ENCODE measurements around the gene VCAM1. TPM values are rescaled to one million over a fixed set of nuclear protein-coding genes. Genes with fewer than 3 reads are reported as not detected.

VCAM1 gene
- total and polyA plus RNA-seq, 2 of the 8 experiments (the other 6 are each of a cell fraction or from before 2014, with no cell fraction given) = 0.21 TPM; not detected in 1

DNA sequence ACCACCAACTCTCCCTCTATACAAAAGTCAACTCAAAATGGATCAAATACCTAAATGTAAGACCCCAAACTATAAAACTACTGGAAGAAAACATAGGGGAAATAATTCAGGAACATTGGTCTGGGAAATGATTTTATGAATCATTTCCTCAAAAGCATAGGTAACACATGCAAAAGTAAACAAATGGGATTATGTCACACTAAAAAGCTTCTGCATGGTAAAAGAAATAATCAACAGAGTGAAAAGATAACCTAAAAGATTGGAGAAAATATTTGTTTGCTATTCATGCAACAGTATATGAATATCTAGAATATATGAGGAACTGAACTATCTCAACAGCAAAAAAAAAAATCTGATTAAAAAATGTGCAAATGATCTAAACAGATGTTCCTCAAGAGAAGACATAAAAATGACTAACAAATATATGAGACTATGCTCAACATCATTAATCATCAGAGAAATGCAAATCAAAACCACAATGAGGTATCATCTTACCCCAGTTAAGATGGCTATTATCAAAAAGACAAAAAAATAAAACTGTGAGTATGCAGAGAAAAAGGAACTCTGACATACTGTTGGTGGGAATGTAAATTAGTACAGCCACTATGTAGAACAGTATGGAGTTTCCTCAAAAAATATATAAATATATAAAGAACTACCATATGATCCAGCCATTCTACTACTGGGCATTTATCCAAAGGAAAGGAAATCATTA, 47.8 kb downstream of the VCAM1 start:
- CTCF ChIA-PET (ENCODE audit: partially characterized antibody) = no interaction called here

More for the DNA sequence above, 47.8 kb downstream of the VCAM1 start:
- FAIRE-seq (no peak), DNase-seq (ENCODE audit: low read depth in 1 of 2, low spot score in 2 of 2) (no peak)
- Histone ChIP-seq H2BK5ac (ENCODE audit: low read depth, low read length) (no peak overlapping the region), H3K36me3 (ENCODE audit: control insufficient read depth in 2 of 4, insufficient read depth in 4 of 4, low read length in 3 of 4) (no peaks in the 10 kb centered on the region), H3K27me3 (replicated peaks in 1 of 4; ENCODE audit: control insufficient read depth in 3 of 4, extremely low read depth in 1 of 4, insufficient read depth in 3 of 4, low read length in 3 of 4) (no peaks in the 10 kb centered on the region), H2BK15ac (ENCODE audit: low read length) (no peak overlapping the region), H3K56ac (replicated peaks; ENCODE audit: insufficient read length, low read depth, low read length) (no peak overlapping the region), H4K20me1 (replicated peaks in 1 of 2; ENCODE audit: control insufficient read depth in 1 of 2, insufficient read depth in 2 of 2, low read length in 2 of 2) (no peaks in the 10 kb centered on the region), H4K8ac (ENCODE audit: extremely low read depth, insufficient read depth, low read length) (no peak overlapping the region), H3K23me2 (ENCODE audit: low read depth, low read length) (no peaks in the 10 kb centered on the region), H3K4me1 (replicated peaks in 1 of 4; ENCODE audit: control insufficient read depth in 3 of 4, insufficient read depth in 4 of 4, low read length in 3 of 4) (no peaks in the 10 kb centered on the region), H4K5ac (ENCODE audit: insufficient read length, low read depth, low read length) (no peak overlapping the region), H3K4me2 (ENCODE audit: insufficient read depth in 1 of 2, low read depth in 2 of 2, low read length in 2 of 2) (no peak overlapping the region), H2AK5ac (ENCODE audit: low read depth, low read length) (no peak overlapping the region), H2AFZ (ENCODE audit: low read length) (no peak overlapping the region), H3K27ac (ENCODE audit: low read depth, low read length) (no peak overlapping the region), H3K23ac (ENCODE audit: insufficient read length) (no peak overlapping the region), H3K14ac (ENCODE audit: insufficient read length) (no peak overlapping the region), H2BK12ac (ENCODE audit: low read depth, low read length) (no peak overlapping the region), H3K9ac (replicated peaks in 1 of 4; ENCODE audit: extremely low read depth in 1 of 4, low read depth in 3 of 4, low read length in 3 of 4) (no peak overlapping the region), H3K9me3 (ENCODE audit: insufficient read depth in 2 of 2, low read depth in 1 of 2, low read length in 1 of 2) (no peaks in the 10 kb centered on the region), H3K18ac (ENCODE audit: extremely low read depth, low read length) (no peak overlapping the region), H3K79me2 (ENCODE audit: control insufficient read depth in 1 of 2, insufficient read depth in 2 of 2, low read length in 2 of 2) (no peaks in the 10 kb centered on the region), H2BK20ac (ENCODE audit: low read length) (no peak overlapping the region), H2BK120ac (replicated peaks; ENCODE audit: low read depth, low read length) (no peak overlapping the region), H3K79me1 (ENCODE audit: low read depth, low read length) (no peaks in the 10 kb centered on the region), H3K4me3 (ENCODE audit: extremely low read depth in 1 of 4, insufficient read depth in 2 of 4, low read depth in 3 of 4, low read length in 4 of 4) (no peak overlapping the region), H4K91ac (replicated peaks; ENCODE audit: insufficient read length, low read length) (no peak overlapping the region), H3K4ac (replicated peaks; ENCODE audit: insufficient read length, low read depth, low read length) (no peak overlapping the region)
- TF ChIP-seq BCL11A (IDR thresholded peaks at IDR 0.05; ENCODE audit: low read depth in 2 of 2, low read length in 2 of 2) = no peak
- no peak for TF ChIP-seq CREB1 (IDR thresholded peaks at IDR 0.05)
- TF ChIP-seq POLR2AphosphoS5 (IDR thresholded peaks at IDR 0.05; ENCODE audit: low read depth, low read length) = no peak
- POLR2A ChIA-PET (ENCODE audit: partially characterized antibody) = no interaction called here

Data from H1 (cell line).